GM18499 (cell line): ENCODE results near the gene TPRN.

Experiments
- ATAC-seq: cut with Tn5 transposase; IDR thresholded peaks from one replicate; pipeline ENCODE4 v1.9.1; 2021; ENCODE audit warnings: moderate number of reproducible peaks; ENCODE audit not compliant: insufficient read depth, unreplicated experiment

TPRN gene

GRCh38 chr9:137214620-137215019 is 14.1 kb upstream of the TPRN start:
- no peak for ATAC-seq

- ATAC-seq, result no peak
Measured at GRCh38 chr9:137213160-137214060, 12.9 kb upstream of the TPRN start.

- ATAC-seq, result no peak
Measured at GRCh38 chr9:137212520-137212919, 12.0 kb upstream of the TPRN start.

- no peak for ATAC-seq
Measured at GRCh38 chr9:137211532-137211931, 11.0 kb upstream of the TPRN start.

DNA sequence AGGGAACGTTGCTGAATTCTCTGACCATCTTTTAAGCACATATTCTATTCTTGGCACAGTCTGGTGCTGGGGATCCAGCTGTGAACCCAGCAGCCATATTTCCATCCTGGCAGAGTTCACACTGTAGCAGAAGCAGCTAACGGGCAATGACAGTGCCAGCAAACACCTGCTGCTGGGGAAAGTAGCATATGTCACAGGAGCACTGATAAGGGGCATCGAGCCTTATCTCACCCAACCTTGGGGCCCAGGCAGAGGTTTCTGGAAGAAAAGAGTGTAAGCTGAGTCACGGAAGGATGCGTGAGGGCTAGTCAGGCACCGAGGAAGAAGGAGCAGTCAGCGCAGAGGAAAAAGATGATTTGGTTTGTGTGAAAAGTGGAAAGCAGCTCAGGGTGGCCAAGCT is 6.1 kb upstream of the TPRN start:
- no peak for ATAC-seq

DNA sequence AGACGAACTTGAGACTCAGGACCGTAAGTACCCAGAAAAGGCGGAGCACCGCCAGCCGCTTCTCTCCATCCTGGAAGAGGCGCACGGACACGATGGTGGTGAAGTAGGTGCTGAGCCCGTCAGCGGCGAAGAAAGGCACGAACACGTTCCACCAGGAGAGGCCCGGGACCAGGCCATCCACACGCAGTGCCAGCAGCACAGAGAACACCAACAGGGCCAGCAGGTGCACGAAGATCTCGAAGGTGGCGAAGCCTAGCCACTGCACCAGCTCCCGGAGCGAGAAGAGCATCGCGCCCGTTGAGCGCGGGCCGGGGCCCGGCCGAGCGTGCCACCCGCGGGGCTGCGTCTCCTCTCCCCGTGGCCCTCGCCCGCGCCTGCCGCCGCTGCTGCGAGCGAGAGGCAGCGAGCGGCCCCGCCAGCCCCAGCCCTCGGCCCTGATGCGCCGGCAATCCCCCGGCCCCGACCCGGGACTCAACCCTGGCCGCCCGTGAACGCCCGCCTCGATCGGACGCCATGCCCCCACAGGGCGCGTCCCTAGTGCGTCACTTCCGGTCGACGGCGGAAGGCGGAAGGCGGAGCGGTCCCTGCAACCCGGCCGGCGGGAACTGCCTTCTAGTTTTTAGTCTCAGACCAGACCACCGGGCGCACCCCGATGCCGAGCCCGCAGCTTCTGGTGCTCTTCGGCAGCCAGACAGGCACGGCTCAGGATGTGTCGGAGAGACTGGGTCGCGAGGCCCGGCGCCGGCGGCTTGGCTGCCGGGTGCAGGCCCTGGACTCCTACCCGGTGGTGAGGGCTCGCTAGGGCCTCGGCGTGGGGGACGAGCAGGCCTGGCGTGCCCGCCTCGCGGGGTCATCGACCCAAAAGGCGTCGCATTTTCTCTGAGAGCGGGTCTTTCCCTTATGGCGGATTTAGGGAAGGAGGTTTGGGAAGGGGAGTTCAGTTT is 4.9 kb upstream of the TPRN start, which contains the start of the genes NDOR1 and TMEM203:
TSS of gene NDOR1 (plus strand) at position 575 of the 944 bp plus-strand sequence. CDS start at position 653, 78 bp downstream.
TSS of gene TMEM203 (minus strand) at position 523 of the 944 bp plus-strand sequence. CDS start at position 289, 234 bp downstream.
- ATAC-seq, result no peak

GRCh38 chr9:137204731-137205125 is 4.2 kb upstream of the TPRN start:
- no peak for ATAC-seq

DNA sequence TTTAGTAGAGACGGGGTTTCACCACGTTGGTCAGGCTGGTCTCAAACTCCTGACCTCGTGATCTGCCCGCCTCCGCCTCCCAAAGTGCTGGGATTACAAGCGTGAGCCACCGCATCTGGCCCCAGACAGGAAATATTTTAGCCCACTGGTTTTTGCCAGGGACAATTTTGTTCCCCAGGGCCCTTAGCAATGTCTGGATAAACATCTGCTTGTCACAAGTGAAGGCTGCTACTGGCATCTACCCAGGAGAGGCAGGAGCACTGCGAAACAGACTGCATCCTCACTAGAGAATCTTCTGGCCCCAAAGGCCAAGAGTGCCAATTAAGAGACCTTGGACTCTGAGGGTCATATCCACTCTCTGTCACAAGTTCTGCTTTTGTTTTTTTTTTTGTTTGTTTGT is 2.4 kb upstream of the TPRN start:
- ATAC-seq, result no peak

DNA sequence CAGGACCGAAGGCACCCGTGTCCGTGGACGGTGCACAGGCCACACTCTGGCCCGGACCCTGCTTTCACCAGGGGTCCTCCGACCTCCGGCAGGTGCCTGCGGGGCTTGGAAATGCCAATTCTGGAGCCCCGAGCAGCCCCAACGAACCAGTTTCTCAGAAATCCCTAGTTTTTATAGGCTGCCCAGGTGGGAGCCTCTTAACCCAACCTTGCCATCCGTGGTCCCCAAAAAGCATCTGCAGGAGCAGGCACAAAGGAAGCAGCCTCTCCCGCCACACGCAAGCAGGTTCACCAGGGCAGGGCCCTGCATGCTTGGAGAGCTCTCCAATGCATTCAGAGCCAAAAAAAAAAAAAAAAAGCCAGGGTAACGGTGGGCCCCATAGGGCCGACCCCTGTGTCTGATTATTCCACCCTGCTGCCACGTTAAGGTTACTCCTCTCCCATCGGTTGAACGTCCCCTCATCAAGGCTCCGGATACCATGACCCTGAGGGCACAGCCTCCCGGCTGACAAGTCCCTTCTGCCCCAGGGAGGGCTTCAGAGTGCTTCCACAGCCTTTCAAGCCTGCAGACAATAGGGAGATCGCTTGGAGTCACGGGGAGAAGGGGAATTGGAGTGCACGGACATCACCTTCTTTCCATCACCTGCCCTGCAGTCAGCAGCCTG is 796 bp upstream of the TPRN start:
- ATAC-seq, result no peak

GRCh38 chr9:137199411-137200121 is 975 bp downstream of the TPRN start:
- no peak for ATAC-seq

DNA sequence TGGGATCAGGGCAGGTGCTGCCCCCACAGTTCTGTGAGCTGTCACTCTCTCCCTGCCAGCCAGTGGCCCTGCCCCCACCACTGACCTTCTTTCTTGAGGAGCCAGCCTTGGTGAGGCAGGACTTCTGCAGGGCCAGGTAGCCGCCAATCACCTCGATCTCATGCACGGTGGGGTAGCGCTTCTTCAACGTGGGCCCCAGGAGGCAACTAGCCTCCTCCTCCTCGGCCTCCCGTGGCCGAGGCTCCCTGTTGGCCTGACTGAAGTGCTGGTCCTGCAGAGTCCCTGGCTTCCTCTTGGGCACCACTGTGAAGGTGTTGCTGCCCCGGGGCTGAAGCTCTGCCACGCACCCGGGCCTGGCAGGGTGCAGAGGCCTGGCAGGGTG is 1.6 kb downstream of the TPRN start:
- no peak for ATAC-seq

- no peak for ATAC-seq
Measured at GRCh38 chr9:137198051-137198901, 2.3 kb downstream of the TPRN start.

DNA sequence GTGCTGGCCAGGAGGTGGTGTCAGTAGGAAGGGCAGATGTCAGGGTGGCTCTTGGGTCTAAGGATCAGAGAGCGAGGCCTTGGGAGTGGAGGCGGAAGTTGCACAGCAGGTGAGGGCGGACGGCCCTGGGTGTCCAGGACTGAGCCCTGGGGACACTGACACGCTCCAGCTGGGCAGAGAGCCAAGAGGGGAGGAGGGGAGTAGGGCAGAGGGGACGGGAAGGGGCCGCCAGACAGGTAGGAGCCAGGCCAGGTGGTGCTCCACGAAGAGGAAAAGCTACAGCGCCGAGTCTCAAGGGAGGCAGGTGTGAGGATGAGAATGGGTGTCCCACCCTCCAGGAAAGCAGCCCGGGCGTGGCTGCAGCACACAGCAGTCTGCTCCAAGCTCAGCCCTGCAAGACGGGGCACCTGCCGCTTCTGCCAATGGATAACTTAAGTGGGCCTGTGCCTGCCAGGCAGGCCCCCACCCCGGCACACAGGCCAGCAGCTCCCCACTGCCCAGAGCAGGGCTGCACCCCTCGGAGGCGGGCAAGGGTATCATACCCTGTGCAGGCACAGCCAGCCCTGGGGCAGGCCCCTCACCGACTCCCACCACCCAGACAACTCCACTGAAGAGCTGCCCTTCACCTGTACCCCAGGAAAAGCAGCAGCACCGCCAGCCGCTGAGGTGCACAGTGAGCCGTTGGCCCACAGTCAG is 4.9 kb downstream of the TPRN start:
- ATAC-seq, result no peak

DNA sequence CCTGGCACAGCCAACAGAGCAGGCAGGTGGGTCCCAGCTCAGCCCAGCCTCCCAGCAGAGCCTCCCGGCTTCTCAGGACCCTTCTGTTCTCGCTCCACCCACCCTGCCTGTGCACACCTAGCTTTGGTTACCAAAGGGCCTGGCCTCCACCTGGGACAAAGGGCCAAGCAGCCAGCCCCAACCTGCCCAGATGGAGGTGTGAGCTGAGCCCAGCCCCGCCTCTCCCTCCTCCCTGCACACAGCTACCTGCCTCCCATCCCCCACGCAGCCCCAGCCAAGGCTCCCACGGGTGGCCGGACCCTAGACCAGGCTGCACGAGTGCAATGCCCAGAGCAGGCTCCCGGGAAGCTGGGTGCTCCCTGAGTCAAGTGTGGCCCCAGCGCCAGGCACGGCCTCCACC is 5.6 kb downstream of the TPRN start:
- no peak for ATAC-seq

GRCh38 chr9:137194388-137194787 is 6.2 kb downstream of the TPRN start:
- no peak for ATAC-seq

- ATAC-seq, result no peak
Measured at GRCh38 chr9:137193771-137194170, 6.8 kb downstream of the TPRN start.

GRCh38 chr9:137192859-137193258 is 7.7 kb downstream of the TPRN start:
- ATAC-seq, result no peak

GRCh38 chr9:137192448-137192780 is 8.1 kb downstream of the TPRN start:
- no peak for ATAC-seq
